Measurements from ENCODE around the gene ELFN2.
"Not testable (repeated sequence)": the region's sequence is repeated elsewhere in the genome, so short reads cannot be mapped to it uniquely, and the experiment has no call there.

The ELFN2 gene

DNA sequence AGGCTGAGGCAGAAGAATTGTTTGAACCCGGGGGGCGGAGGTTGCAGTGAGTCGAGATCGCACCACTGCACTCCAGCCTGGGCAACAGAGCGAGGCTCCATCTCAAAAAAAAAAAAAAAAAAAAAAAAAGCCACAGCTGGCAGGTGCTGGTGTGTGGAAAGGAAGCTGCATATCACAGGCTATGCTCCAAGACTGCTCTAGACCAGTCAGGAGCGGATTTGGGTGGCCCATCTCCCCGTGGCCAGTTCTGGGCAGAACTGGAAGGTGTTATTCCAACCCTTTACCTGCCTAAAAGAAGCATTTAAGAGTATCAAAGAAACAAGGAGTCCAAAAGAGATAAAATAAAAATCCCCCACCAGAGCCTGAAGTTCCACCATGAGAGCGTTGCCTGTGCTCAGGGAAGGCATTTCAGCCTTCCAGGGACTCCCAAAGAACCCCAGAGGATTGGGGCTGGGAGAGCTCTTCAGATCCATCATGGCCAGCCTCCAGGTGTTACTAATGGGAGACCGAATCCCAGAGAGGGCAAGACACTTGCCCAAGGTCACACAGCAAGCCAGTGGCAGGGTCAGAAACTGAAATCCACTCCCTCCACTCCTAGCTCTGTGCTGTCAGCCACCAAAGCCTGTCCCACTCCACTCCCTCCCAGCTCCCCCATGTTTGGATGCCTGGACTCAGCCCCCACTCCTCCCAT lies 44.6 kb upstream of the ELFN2 start:
- DNase-seq (ENCODE audit: low read depth) = no peak
- in situ Hi-C loops (cut with HindIII; ENCODE audit: low sequenced_read_pairs) = no loop called here
- TF ChIP-seq, protein P1, sequence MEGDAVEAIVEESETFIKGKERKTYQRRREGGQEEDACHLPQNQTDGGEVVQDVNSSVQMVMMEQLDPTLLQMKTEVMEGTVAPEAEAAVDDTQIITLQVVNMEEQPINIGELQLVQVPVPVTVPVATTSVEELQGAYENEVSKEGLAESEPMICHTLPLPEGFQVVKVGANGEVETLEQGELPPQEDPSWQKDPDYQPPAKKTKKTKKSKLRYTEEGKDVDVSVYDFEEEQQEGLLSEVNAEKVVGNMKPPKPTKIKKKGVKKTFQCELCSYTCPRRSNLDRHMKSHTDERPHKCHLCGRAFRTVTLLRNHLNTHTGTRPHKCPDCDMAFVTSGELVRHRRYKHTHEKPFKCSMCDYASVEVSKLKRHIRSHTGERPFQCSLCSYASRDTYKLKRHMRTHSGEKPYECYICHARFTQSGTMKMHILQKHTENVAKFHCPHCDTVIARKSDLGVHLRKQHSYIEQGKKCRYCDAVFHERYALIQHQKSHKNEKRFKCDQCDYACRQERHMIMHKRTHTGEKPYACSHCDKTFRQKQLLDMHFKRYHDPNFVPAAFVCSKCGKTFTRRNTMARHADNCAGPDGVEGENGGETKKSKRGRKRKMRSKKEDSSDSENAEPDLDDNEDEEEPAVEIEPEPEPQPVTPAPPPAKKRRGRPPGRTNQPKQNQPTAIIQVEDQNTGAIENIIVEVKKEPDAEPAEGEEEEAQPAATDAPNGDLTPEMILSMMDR (IDR thresholded peaks at IDR 0.05; ENCODE audit: low read depth, low read length, missing control alignments) = no peak
- H3K4me3 ChIP-seq (ENCODE audit: low read depth, low read length) = no peak overlapping the region

DNA sequence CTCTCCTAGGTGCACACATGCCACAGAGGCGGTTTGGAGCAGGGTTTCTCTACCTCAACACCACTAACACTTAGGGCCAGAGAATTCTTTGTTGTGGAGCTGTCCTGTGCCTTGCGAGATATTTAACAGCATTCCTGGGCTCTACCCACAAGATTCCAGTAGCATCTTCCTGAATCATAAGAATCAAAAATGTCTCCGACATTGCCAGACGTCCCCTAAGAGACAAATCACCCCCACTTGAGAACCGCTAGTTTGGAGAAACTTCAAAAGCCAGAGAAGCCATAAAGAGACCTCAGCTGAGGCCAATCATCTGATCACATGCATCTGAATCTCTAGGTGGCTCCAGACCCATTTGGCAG lies 42.8 kb upstream of the ELFN2 start:
- H3K4me3 ChIP-seq (ENCODE audit: low read depth, low read length) = no peak overlapping the region
- TF ChIP-seq, protein P1 (IDR thresholded peaks at IDR 0.05; ENCODE audit: low read depth, low read length, missing control alignments) = no peak
- no peak for DNase-seq (ENCODE audit: low read depth)
- in situ Hi-C loops (cut with HindIII; ENCODE audit: low sequenced_read_pairs) = no loop called here

DNA sequence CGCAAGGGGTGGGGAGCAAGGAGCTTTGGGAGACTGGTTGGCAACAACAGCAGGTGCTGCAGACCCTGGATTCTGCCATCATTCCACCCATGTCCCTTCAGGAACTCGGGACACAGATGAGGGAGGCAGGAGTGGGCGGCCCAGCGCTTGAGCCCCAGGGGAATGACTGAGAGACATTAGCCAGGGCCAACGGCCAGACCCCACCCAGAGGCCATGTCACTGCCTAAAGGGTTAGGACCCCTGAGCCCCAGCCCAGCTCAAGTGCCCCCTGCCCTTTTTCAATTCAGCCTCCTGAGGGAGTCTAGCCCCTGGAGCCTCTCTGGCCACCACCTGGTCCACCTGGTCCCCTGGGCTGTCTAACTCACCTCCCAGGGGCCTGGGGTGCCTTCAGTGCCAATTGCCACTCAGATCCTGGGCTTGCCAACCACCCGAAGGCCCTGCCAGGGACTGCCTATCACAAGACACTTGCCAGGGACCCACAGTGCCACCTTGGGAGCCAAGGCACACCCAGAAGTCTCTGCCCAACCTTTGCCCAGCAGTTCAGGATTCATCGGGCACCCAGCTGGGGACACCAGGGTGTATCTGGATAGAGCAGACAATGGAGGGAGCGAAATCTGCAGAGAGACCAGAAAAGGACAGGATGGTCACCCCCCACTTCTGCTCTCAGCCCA lies 42.3 kb upstream of the ELFN2 start:
- TF ChIP-seq, protein P1 (IDR thresholded peaks at IDR 0.05; ENCODE audit: low read depth, low read length, missing control alignments) = no peak
- DNase-seq (ENCODE audit: low read depth) = no peak
- no peak overlapping the region for H3K4me3 ChIP-seq (ENCODE audit: low read depth, low read length)
- in situ Hi-C loops (cut with HindIII; ENCODE audit: low sequenced_read_pairs) = no loop called here

DNA sequence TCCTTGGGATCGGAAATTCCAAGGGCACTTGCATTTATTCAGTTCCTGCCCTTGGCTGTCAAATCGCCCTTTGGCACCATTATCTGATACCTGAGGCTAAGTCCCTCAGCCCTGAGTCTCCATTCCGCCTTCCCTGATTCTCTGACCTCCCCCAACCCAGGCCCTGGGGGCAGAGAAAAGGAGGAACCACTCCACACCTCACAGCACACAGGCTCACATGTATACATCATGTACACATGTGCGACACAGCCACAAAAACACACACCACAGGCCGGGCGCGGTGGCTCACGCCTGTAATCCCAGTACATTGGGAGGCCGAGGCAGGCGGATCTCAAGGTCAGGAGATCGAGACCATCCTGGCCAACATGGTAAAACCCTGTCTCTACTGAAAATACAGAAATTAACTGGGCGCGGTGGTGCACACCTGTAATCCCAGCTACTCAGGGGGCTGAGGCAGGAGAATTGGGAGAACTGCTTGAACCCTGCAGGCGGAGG lies 41.0 kb upstream of the ELFN2 start:
- in situ Hi-C loops (cut with HindIII; ENCODE audit: low sequenced_read_pairs); DNase-seq (ENCODE audit: low read depth); H3K4me3 ChIP-seq (ENCODE audit: low read depth, low read length): not testable (repeated sequence)

DNA sequence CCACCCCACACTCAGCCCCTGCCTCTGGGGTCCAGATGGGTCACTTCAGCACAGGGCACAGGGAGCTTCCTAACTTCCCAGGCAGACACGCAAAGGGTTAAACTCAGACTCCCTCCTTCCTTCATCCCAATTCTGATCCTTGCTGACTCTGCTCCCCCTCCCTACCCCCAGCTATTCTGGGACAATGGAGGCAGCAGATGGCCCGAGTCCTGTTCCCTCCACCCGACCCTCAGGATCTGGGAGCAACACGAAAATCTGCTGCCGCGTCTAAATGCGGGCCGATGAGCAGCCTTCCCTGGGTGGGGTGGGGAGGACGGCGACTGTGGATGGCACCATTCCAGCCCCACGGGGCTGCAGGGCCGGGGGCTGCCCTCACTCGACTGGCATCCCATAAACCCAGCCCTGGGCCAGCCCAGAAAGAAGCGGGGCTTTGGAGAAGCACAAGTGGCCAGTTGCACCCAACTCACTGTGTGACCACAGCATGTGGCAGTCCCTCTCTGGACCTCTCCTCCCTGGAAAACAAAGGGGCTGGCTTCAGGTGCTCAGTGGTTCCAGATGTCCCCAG lies 40.2 kb upstream of the ELFN2 start:
- no peak overlapping the region for H3K4me3 ChIP-seq (ENCODE audit: low read depth, low read length)
- TF ChIP-seq, protein P1 (IDR thresholded peaks at IDR 0.05; ENCODE audit: low read depth, low read length, missing control alignments) = no peak
- no peak for DNase-seq (ENCODE audit: low read depth)
- in situ Hi-C loops (cut with HindIII; ENCODE audit: low sequenced_read_pairs) = no loop called here

DNA sequence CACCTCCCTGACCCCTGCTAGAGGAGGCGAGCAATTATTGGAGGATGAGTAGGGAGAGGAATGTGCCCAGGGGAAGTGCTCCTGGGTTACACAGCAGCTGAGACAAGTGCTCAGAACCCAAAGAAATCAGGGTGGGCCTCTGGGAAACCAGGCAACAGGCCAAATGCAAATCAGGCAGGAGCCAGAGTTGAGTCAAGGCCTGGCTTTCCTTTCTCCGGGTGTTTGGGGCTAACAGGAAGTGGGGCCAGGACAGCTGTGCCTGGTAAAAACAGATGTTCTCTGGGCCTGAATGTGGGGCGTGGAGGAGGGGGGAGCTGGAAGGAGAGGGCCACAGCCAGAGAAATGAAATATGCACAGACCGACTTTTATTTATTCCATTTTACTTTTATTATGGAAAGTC lies 36.9 kb upstream of the ELFN2 start:
- in situ Hi-C loops (cut with HindIII; ENCODE audit: low sequenced_read_pairs) = no loop called here
- TF ChIP-seq, protein P1 (IDR thresholded peaks at IDR 0.05; ENCODE audit: low read depth, low read length, missing control alignments) = no peak
- H3K4me3 ChIP-seq (ENCODE audit: low read depth, low read length) = no peak overlapping the region
- DNase-seq (ENCODE audit: low read depth) = no peak

DNA sequence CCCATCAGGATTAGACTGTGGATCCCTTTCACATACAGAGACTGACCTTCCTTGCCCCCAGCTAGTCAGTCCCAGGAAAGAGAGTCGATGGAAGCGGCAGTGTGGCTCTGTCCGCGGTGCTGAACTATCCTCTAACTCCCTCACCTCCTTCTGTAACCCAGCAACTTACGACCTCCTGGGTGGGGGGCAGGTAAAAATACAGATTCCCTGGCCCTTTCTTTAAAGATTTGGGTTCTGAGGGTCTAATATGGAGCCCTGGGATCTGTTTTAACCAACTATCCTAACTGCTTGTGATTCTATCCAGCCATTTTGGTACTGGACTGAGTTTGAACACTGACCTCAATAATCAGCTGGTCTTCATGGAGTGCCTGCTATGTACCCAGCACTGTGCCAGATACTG lies 35.7 kb upstream of the ELFN2 start:
- TF ChIP-seq, protein P1 (IDR thresholded peaks at IDR 0.05; ENCODE audit: low read depth, low read length, missing control alignments) = no peak
- H3K4me3 ChIP-seq (ENCODE audit: low read depth, low read length) = no peak overlapping the region
- in situ Hi-C loops (cut with HindIII; ENCODE audit: low sequenced_read_pairs) = no loop called here
- peak; percentile 26 for DNase-seq (ENCODE audit: low read depth)

Measured in astrocyte of the cerebellum (primary cell).